K562 (cell line): Measurements from ENCODE around the gene ASB18. TPM values are rescaled to one million over a fixed set of nuclear protein-coding genes. Genes with fewer than 3 reads are reported as not detected.

Experiments used
- HNRNPK ChIP-seq: fragments of 200-400 bp; formaldehyde crosslinking; IDR thresholded peaks from one replicate; pipeline ENCODE4 v1.6.1; 2018; ENCODE audit warnings: mild to moderate bottlenecking, low read depth, low read length; ENCODE audit not compliant: poor library complexity, severe bottlenecking
- MGA ChIP-seq: fragments of 450-650 bp; IDR thresholded peaks from 2 replicates; pipeline ENCODE4 v1.6.1; 2016; ENCODE audit warnings: mild to moderate bottlenecking, moderate library complexity
- TRIM28 ChIP-seq: fragments of 450-650 bp; IDR thresholded peaks from 2 replicates; pipeline ENCODE4 v1.6.1; 2017
- YY1 ChIP-seq, 3 experiments: IDR thresholded peaks; 2 replicates each; pipeline ENCODE4 v1.6.1; 2011; ENCODE audit warnings: low read length in 2 of 3, mild to moderate bottlenecking in 2 of 3, moderate library complexity in 2 of 3, borderline replicate concordance in 1 of 3, control low read depth in 1 of 3, low read depth in 1 of 3; ENCODE audit not compliant: insufficient read depth in 3 of 3, insufficient replicate concordance in 2 of 3, control insufficient read depth in 1 of 3, insufficient read length in 1 of 3; ENCODE audit errors: extremely low read depth in 1 of 3
- ZNF184 ChIP-seq: sonication (generic); formaldehyde crosslinking; IDR thresholded peaks from 2 replicates; pipeline ENCODE4 v1.5.0; 2020; ENCODE audit warnings: missing genetic modification reagents
- polyA plus RNA-seq, 8 experiments: library from polyadenylated mRNA; depleted of rRNA in 4 of 8; stranded (reverse) in 5 of 8; unstranded in 3 of 8; fragments of >200 nt; fragmentation: Nextera tagmentation in 2 of 8; fragmentation: Illumina TruSeq in 1 of 8; extraction: Ambion mirVana in 2 of 8; extraction: Trizol in 1 of 8; gene quantifications; 2 replicates each; pipeline versions ENCODE4 v1.2.1 to v1.2.3, GENCODE V29; 2011 to 2014; ENCODE audit warnings: inconsistent platforms in 1 of 8, missing spikeins in 1 of 8
- total RNA-seq, 7 experiments: library from RNA; depleted of rRNA in 6 of 7; stranded (reverse); fragments of >200 nt in 6 of 7; fragmentation: Illumina TruSeq in 2 of 7; extraction: Trizol in 2 of 7; gene quantifications; 2 replicates each; pipeline versions ENCODE4 v1.2.1 to v1.2.3, GENCODE V29; 2011 to 2021; ENCODE audit warnings: low replicate concordance in 1 of 7

The ASB18 gene
- total and polyA plus RNA-seq, 9 of the 15 experiments (the other 6 are each of a cell fraction or from before 2014, with no cell fraction given), result not detected

- TF ChIP-seq MGA (no peak), YY1 (IDR thresholded peaks at IDR 0.05; ENCODE audit: borderline replicate concordance in 1 of 3, control insufficient read depth in 1 of 3, extremely low read depth in 1 of 3, insufficient read depth in 3 of 3, insufficient read length in 1 of 3, insufficient replicate concordance in 2 of 3, low read depth in 1 of 3, low read length in 2 of 3) (no peak), TRIM28 (no peak), ZNF184 (CRISPR knock-in tag) (no peak), HNRNPK (no peak)
Observed at GRCh38 chr2:236291476-236291875, 27.3 kb upstream of the ASB18 start (continued).
